ENCODE measurements around the gene ADGRV1.
"Not testable (repeated sequence)": the region's sequence is repeated elsewhere in the genome, so short reads cannot be mapped to it uniquely, and the experiment has no call there.

Gene ADGRV1

DNA sequence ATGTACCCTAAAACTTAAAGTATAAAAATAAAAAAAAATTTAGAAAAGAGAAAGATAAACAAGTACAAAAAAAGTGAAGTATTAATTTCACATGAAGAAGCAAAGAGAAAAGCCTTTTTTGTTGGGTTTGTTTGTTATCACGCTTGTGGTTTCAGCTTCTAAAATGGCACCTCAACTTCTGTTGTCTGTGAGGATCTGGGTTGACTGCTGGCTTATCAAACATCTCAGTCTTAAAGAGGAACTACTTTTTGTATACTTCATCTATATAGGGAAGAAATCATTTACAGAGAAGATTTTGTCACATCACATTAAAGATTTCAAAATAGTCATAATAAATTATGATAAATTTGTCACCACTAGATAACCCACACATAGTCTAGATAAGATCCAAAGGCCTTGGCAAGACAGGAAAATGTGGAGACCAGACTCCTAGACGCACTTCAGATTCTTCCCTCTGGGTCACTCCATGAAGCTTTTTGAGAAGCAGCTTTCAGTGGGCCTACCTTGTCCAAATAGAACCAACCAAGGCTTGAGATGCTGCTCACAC, 8.8 kb upstream of the ADGRV1 start:
- no peak for DNase-seq (ENCODE audit: low read depth in 2 of 2)

DNA sequence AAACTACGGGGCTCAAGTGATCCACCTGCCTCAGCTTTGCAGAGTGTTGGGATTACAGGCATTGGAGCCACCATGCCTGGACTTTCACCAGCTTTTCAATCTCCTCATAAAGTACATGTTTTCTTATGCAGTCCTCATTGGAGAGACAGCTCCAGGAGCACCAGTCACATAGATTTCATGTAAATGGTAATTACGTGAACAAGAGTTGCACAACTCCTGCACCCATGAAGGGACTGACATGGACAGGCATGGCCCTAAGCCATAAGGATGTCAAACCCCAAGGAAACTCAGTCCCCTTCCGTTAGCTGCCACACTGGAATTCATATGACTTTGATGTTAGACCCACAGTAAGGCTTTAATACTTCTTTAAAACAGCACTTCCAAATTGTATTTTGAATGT, 7.6 kb upstream of the ADGRV1 start:
- no peak for DNase-seq (ENCODE audit: low read depth in 2 of 2)

DNA sequence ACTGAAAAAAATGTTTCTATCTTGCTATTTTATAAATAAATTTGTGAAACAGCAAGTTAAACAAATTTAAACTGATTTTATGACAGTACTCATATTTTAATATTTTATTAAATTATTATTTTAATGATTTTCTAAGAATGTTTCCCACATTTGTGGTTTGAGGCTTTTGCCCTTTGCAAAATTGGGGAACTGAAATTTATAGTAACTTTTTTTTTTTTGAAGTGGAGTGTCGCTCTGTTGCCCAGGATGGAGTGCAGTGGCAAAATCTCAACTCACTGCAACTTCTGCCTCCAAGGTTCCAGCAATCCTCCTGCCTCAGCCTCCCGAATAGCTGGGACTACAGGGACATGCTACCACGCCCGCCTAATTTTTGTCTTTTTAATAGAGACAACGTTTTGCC, 7.2 kb upstream of the ADGRV1 start:
- no peak for DNase-seq (ENCODE audit: low read depth in 2 of 2)

DNA sequence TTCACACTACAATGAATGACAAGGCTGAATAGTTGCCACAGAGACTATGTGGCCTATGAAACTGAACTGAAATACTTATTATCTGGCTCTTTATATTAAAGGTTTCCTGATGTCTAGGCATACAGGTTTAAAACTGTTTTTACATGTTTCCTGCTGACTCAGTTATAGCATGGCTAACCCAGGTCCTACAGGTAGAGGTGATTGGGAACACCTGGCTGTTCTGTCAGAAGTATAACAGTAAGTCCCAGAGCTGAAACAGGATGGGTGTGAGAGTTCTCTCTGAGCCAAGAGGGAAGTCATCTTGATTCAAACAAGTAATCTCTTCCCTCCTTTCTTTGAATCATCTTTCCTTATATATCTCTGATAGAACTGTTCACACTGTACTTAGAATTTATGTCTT, 4.9 kb upstream of the ADGRV1 start:
- DNase-seq (ENCODE audit: low read depth in 2 of 2) = no peak

DNA sequence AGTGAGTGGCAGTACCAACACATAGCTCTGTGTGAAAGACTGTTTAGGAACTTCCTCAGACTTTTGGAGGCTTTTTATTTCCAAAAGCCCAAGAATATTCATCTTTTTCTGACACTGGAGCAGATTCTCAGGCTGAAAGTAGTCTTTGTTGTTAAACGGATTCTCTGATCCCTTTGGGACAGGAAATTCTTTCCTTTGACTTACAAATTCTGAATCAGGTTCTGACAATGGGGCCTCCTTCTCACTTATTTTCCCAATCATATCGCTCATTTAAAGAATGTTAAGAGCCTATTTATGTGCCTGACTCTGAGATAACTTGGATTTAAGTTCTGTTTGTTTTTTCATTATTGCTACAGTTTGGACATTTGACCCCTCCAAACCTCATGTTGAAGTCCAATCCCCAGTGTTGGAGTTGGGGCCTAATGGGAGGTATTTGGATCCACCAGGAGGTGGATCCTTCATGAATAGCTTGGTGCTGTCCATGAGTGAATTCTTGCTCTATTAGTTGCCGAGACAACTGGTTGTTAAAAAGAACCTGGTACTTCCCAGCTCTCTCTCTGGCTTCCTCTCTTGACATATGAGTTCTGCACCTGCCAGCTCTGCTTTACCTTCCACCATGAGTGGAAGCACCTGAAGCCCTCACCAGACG, 4.1 kb upstream of the ADGRV1 start:
- no peak for DNase-seq (ENCODE audit: low read depth in 2 of 2)

DNA sequence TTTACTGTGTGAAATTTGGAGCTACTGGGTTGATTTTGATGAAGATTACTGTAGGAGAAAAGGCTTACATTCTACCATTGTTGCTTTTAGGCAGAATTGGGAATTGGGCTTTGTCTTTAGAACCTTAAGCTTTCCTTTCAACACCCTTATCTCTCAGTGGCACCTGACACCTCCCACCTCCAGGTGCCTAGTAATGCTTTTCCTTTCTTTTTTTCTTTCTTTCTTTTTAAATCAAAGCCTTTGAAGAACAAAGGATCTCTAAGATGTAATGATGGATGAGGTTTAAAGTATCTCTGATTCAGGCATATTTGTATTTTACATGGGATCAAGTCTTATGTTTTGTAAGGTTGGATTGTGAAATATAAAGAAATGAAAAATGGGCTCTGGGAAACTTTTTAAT, 2.9 kb upstream of the ADGRV1 start:
- DNase-seq (ENCODE audit: low read depth in 2 of 2) = no peak

DNA sequence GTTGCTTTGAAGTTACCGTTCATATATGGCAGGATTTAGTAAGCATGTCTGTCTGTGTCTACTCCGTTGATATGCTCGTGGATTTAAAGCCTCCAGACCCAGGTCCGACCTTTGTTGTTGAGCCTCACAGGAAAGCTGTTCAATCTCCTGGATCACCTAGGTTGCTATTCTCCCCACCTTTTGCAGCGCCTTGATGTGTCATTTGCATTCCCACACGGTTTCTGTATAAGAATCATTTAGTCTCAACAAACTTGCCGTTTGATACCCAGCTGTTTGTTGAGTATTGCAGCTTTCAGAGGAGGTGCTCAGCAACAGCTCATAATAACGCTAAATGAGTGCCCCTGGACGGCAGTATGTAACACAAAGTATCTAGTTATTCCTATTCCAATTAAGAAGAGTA, 1.2 kb upstream of the ADGRV1 start:
- DNase-seq (ENCODE audit: low read depth in 2 of 2) = no peak

DNA sequence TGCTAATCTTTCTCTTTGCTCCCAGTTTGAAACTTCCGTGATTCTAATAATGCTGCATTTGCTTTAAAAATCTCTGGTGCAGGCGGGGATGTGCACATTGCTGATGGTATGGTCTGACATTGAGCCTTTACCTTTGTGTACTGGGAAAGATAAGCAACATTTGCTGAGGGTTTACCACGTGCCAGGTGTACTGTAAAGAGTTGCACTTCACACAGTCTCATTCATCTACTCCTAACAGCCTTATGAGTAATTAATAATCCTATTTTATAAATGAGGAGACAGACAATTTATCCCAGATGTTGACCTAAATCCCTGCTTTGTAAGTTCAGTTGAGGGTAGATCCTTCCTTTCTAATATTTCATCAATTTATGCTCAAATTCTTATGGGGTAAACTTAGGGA, 726 bp upstream of the ADGRV1 start:
- no peak for DNase-seq (ENCODE audit: low read depth in 2 of 2)

DNA sequence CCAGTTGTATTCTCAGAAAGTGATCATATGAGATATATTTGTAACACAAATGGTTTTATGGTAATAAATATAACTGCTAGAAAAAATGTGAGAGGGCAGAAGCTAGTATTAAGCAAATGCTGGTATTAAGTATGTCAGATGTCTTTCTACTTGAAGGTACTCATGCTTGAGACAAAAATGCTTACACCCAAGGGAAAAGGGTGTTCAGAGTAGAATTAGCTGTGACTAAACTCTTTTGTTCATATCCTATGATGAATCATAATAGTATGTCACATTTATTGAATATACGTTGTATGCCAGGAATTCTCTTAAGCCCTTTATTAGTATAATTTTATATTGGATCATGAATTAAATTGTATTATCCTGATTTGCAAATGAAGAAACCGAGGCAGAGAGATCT, 2.2 kb downstream of the ADGRV1 start:
- DNase-seq (ENCODE audit: low read depth in 2 of 2) = no peak

DNA sequence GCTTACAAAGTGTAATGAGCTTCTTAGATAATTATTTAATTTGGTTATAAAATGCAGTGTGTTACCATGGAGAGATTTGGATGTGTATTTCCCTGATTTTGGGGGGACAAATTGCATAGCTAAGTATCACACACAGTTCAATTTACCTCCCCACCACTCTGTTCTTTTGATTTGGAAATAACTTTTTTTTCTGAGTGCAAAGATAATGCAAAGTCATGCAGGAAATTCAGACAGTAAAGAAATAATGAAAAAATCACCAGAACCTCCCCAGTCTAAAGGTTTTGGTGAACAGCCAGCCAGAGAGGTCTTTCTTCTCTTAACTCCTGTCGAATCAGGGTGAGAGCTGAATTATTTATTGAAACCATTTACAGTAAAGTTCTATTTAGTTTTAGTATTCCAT, 3.2 kb downstream of the ADGRV1 start:
- DNase-seq (ENCODE audit: low read depth in 2 of 2) = no peak

DNA sequence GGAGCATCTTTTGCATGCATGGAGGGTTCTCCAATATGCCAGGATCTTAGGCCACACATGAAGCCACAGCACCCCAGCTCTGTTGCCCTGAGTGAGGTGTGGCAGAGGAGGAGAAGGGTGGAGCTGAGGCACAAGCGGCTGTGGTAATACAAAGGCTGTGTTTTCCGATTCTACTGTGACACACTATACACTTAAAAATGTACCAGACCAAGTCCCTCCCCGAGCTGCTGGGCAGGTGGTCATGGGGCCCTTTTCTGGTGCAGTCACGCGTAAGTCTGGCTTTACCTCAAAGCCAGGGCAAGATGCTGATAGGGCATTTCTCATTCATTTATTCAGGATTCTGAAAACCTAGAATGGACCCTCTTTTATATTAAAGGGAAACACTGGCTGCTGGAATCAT, 3.7 kb downstream of the ADGRV1 start:
- no peak for DNase-seq (ENCODE audit: low read depth in 2 of 2)

DNA sequence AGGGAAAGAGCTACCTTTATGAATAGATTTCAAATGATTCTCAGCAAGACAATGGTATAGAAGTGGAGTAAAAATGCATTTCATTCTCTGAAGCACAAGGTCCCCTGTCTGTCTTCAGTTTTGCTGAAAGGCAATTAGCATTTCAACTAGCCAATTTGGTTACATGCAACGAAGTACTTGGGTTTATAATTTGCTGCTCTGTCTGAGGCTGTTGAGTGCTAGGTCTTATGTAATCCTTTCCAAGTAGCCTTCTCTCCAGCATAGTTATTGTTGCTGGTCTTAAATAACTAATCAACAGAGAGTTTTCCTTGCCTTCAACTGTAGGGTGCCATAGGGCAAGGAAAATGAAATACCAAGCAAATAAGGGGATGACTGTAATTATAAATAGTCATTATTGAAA, 4.5 kb downstream of the ADGRV1 start:
- no peak for DNase-seq (ENCODE audit: low read depth in 2 of 2)

DNA sequence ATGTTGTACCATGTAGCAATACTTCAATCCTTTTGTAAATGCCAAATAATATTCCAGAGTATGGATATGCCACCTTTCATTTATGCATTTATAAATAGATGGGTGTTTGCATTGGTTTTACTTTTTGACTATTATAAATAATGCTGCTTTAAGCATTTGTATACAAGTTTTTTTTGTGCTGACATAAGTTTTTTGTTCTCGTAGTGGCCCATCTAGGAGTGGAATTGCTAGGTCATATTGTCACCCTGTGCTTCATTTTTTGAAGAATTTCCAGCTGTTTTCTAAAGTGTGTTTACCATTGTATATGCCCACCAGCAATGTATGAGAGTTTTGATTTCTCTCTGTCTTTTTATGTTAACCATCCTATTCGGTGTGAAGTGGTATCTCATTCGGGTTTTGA, 6.9 kb downstream of the ADGRV1 start:
- no peak for DNase-seq (ENCODE audit: low read depth in 2 of 2)

DNA sequence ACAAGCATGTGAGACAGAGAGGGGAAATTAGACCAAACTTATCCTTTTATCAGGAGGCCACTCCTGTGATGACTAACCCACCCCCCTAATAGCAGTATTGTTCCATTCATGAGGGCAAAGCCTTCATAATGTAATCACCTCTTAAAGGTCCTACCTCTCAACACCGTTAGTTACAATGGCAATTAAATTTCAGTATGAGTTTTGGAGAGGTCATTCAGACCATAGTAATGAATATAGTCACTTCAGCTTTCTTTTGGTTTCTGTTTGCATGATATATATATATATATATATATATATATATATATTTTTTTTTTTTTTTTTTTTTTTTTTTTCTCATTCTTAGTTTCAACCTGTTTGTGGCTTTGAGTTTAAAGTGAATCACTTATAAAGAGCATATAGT, 10.5 kb downstream of the ADGRV1 start:
- DNase-seq (ENCODE audit: low read depth in 2 of 2) = no peak

DNA sequence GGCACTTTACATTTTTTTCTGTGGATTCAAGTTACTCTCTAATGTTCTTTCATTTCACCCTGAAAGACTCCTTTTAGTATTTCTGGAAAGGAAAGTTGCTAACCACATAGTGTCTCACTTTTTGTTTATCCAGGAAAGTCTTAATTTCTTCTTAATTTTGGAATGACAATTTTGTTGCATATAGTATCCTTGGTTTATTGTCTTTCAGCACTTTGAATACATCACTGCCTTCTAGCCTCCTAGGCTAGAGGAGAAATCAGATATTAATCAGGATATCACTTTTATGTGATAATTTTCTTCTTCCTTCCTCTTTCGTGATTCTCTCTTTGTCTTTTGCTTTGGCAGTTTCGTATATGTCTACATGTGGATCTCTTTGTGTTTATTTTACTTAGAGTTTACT, 11.4 kb downstream of the ADGRV1 start:
- no peak for DNase-seq (ENCODE audit: low read depth in 2 of 2)

DNA sequence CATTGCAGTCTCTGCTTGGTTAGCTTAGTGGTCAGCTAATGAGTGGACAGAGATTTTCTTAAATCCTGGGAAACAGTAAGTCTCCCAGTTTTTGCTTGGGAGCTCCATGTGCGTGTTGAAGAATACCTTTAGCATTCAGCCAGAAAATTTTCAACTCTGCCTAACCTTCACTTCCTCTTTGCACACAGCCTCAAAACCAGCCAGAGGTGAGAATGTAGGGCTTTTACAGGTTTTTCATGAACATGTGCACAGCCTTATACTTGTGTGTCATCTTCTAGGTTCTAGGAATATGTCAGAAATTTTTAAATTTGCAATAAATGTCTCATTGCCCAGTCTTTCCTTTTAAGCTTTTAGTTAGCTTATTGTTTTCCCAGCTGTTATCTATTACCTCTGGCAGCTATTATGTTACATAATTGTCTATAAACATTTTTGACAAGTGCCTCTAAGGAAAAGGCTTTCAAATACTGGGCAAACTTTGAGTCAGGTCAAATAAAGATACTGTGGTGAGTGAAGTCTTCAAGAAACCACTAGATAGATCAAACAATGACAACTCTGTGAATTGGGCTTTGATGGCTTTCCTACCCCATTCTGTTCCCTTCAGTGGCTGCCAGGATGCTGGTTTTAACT, 12.7 kb downstream of the ADGRV1 start:
- no peak for DNase-seq (ENCODE audit: low read depth in 2 of 2)

DNA sequence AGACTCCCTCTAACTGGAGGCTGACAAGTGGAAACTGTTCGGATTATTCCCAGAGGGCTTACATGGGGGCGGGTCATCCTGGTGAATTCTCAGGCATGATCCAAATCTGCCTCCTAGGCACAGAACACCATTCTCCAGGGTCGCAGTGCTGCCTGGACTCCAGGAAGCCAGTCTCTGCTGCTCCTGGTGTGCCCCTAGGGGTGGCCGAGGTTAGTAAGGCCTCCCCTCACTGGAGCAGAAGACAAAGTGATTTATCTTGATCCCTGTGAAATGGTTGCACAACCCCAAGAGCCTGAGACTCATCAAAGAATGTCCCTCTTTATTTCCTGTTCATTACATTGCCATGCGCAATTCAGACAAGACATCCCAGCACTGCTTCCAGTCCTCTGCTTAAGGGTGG, 17.1 kb downstream of the ADGRV1 start:
- DNase-seq (ENCODE audit: low read depth in 2 of 2) = no peak

DNA sequence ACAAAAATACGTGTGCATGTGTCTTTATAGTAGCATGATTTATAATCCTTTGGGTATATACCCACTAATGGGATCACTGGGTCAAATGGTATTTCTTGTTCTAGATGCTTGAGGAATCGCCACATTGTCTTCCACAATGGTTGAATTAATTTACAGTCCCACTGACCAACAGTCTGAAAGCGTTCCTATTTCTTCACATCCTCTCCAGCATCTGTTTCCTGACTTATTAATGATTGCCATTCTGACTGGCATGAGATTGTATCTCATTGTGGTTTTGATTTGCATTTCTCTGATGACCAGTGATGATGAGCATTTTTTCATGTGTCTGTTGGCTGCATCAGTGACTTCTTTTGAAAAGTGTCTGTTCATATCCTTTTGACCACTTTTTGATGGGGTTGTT, 18.0 kb downstream of the ADGRV1 start:
- not testable (repeated sequence) for DNase-seq (ENCODE audit: low read depth in 2 of 2)

DNA sequence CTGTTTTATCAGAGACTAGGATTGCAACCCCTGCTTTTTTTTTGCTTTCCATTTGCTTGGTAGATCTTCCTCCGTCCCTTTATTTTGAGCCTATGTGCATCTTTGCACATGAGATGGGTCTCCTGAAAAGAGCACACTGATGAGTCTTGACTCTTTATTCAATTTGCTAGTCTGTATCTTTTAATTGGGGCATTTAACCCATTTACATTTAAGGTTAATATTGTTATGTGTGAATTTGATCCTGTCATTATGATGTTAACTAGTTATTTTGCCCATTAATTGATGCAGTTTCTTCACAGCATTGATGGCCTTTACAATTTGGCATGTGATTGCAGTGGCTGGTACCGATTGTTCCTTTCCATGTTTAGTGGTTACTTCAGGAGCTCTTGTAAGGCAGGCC, 21.3 kb downstream of the ADGRV1 start:
- not testable (repeated sequence) for DNase-seq (ENCODE audit: low read depth in 2 of 2)

DNA sequence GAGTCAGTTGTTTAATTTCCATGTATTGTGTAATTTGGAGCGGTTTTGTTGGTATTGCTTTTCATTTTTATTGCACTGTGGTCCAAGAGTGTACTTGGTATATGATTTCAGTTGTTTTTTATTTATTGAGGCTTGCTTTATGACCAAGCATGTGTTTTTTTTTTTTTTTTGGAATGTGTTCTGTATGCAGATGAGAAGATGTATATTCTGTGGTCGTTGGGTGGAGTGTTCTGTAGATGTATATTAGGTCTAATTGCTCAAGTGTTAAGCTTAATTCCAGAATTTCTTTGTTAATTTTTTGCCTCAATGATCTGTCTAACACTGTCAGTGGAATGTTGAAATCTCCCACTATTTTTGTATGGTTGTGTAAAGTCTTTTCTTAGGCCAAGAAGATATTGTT, 23.4 kb downstream of the ADGRV1 start:
- DNase-seq (ENCODE audit: low read depth in 2 of 2) = no peak

DNA sequence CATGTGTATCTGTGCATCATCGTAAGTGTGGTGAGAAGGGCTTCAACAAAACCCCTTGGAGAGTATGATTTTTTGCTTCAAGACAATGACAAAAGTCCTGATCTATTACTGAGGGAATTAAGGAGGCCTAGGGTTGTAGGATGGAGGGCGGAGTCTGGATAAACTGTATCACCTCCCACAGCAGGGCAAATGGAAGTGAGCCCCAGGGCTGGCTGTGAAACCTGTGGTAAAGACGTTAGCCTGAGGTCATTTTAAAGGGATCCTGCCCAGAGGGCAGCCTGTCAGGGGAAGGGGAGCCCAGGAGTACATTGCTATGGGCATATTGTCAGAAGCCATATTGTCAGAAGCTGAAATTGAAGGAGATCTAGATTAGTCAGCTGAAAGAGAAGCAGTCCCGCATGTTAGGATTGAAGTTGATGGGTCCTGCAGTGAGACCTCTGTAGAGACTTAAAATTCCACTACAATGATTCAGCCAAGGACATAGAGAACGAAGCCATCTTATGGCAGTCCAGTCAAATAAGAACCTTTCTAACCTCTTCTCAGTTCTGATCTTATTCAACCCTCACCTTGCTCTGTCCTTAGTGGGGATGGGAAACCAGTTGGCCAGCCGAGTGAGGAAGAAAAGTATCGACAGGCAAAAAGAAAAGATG, 26.9 kb downstream of the ADGRV1 start:
- no peak for DNase-seq (ENCODE audit: low read depth in 2 of 2)

DNA sequence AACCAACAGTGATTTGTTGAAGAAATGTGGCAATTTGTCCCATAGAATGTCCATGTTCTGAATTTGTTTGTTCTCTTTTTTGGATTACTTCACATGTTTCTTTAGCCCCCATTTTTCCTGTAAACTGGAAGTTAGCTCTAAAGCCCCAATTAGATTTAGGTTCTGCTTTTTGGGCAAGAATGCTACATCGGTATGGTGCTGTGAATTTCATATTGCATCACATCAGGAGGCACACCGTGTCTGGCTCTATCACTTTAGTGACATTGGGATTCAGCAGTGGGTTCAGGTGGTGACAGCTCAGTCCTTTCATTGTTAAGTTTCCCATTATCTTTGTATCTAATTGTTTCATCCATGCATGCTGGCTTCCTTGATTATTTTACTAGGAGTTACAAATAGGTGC, 27.9 kb downstream of the ADGRV1 start:
- DNase-seq (ENCODE audit: low read depth in 2 of 2) = no peak

DNA sequence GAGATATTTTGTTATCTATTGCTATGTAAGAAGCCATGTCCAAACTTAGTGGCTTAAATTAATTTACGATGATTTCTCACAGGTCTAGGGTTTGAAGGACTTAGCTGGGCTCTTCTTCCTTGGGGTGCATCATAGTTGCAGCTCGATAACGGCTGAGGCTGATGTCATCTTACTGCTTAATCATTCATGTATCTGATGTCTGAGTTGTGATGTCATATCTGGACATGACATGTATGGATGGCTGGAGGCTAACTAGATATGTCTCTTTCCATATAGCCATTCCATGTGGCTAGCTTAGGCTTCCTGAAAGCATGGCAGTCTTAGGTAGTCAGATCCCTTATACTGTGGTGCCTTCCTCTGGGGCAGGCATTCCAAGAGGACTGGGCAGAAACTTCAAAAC, 31.6 kb downstream of the ADGRV1 start:
- no peak for DNase-seq (ENCODE audit: low read depth in 2 of 2)
